GM21447 (cell line): ENCODE results near the gene POLG.

Source experiments
- ATAC-seq: cut with Tn5 transposase; IDR thresholded peaks from one replicate; pipeline ENCODE4 v1.9.1; 2021; ENCODE audit not compliant: unreplicated experiment

POLG gene

GRCh38 chr15:89327113-89327512 lies 7.5 kb downstream of the POLG start:
- no peak for ATAC-seq

DNA sequence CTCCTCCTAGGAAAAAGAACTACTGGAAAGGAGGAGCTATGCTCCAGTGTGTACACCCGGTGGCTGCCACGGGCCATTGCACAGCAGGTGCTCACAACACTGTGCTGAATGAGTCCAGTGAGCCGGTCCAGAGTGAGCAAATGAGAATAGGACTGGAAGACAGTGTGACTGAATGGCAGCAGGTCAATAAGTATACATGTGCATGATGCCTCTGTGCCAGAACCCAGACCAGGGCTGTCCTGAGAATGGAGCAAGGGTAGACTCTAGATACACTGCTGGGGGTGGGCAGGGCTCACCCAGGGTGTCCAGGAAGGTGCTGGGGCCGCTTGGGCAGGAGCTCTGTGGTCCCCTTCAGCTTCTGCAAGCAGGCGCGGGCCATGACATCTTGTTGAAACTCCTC lies 8.3 kb downstream of the POLG start:
- ATAC-seq: no peak

DNA sequence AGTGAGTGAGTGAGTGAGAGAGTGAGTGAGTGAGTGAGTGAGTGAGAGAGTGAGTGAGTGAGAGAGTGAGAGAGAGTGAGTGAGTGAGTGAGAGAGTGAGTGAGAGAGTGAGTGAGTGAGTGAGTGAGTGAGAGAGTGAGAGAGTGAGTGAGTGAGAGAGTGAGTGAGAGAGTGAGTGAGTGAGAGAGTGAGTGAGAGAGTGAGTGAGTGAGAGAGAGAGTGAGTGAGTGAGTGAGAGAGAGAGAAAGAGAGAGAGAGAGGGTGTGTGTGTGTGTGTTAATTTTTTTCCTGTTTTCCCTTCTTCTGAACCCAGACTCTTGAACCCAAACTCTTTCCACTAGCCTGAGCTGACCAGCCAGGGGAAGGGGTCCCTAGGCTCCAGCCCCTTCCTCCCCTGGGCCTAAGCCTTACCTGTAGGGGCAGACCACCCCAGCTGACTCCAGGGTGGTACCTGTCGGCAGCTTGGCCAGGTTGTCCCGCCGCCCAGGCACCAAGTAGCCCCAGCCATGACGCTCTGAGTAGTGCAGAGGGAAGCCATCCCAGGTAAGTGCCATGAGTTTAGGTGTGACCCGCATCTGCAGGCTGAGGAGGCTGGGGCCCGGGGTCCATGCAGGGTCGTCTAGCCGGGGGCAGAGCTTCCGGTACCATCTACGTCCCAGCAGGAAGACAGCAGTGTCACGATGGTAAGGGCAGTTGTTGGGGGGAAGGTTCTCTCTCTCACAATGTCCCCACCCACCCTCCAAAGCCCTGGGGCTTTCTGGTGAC lies 9.4 kb downstream of the POLG start:
- no peak for ATAC-seq

DNA sequence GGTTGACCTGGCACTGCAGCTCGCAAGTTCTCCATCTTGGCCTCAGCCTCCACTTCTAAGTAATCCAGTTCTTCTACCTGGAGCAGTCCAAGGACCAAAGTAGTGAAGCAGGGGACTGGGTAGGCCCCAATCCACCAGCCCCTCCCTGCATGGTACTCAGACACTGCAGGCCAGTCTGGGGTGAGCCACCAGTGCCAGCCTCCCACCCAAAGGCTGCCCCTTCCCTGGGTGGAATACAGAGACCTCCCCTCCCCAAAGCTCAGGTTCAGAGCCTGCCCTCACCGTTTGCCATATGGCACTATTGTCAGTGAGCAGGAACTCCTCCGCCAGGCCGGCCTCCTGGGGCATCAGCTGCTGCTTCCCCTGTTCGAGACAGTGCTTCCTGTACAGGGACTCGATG lies 10.8 kb downstream of the POLG start:
- ATAC-seq: no peak

DNA sequence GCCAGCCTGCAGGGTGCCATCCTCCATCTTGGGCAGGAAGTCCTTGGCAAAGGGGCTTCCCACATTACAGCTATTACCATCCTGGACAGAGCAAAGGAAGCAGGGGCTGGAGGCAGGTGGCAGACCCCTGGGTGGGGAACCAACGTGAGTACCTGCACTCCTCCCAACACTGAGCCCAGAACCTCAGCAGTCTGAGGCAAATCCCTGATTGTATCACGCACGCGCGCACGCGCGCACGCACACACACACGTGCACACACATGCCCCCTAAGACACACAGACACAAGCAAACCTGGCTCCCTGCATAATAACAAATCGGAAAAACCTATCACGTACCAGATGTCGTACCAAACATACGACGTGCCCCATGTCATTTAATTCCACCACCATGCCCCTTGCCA lies 11.8 kb downstream of the POLG start:
- no peak for ATAC-seq

GRCh38 chr15:89321521-89322410 lies 12.9 kb downstream of the POLG start:
- ATAC-seq: no peak

GRCh38 chr15:89320200-89320599 lies 14.4 kb downstream of the POLG start:
- no peak for ATAC-seq

- ATAC-seq: no peak
Observed at GRCh38 chr15:89319678-89320077, 14.9 kb downstream of the POLG start.

DNA sequence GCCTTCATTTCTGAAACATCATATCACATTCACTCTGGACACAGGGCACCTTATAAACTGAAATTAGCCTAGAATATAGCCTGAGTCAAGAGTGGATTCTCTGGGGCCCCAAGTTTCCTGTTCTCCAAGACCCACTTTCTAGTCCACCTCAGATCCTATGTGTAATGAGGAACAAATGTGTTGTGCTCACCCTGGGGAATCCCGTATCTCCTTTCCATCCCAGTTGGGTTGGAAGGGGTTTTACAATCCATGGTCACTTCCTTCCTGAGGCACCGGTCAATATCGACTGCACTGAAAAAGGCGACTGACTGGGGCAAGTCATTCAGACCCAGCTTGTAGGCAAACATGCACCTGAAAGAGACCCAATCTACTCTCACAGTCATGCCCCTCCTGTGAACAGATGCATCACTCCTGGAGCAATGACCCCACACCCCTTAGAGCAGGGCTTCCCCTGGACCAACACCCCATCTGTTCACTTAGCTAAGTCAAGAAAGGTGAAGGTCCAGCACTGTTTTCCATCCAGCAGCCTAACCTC lies 17.4 kb downstream of the POLG start:
- ATAC-seq: no peak

DNA sequence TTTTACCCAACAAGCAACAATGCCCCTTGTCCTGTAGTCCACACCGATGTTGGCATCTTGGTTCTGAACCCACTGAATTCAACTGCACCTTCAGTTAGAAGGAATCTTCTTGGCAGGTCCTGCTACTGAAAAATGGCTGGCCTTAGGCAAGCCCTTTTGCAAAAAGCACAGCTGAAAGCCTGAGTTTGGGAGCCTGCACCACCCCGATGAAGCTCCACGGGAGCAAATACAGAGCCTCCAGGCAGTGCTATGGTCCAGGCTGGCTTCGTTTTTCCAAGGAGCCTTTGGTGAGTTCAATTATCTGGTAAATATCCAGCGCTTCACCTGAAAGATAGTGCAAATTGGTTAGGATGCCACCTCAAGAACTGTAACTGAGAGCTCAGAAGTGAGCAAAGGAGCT lies 18.1 kb downstream of the POLG start:
- no peak for ATAC-seq

- no peak for ATAC-seq
Observed at GRCh38 chr15:89315375-89315929, 19.2 kb downstream of the POLG start.

DNA sequence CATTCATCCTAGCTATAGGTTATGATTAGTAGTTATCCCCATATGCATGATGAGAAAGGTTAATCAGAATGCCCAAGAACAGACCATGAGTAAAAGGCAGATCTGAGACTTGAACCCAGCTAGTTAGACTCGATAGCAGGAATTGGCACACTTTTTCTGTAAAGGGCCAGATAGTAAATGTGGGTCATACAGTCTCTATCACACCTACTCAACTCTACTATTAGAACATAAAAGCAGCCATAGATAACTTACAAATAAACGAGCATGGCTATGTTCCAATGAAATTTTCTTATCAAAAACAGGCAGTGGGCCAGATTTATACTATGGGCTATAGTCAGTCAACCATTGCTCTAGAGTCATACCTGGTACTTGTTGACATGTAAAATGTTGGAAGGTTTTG lies 24.6 kb downstream of the POLG start:
- no peak for ATAC-seq

DNA sequence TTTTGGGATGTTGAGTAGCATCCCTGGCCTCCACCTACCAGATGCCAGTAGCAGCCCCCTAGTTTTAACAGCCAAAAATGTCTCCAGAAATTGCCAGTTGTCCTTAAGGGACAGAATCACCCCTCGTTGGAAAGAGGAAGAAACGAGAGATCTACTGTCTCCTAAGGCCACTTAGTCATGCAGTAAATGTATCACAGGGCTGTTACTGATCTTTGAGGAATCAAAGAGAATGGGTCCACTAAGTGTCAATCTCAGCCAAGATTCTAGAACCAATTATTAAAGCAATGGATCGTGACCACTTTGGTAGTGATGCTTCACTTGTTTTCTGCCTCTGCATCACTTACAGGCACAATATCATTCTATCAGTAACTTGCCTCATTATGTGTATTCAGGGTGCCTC lies 26.4 kb downstream of the POLG start:
- ATAC-seq: no peak

DNA sequence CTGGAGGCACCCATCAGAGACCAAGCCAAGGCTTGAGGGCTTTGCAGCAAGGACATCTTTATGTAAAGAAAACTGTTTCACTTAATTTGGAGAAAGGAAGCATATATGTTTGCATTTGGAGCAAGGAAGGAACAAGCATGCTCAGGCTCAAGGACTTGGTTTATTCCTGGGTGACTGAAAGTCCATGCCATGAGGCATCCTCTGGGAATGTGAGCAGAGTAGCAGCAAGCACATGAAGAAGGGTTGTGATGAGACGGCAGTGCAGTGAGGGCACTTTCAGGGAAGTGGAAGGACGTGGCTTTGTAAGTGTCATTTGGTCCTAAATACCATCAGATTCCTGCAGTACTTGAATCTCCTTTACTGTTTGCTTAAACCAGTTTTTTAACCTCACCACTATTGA lies 26.8 kb downstream of the POLG start:
- no peak for ATAC-seq

DNA sequence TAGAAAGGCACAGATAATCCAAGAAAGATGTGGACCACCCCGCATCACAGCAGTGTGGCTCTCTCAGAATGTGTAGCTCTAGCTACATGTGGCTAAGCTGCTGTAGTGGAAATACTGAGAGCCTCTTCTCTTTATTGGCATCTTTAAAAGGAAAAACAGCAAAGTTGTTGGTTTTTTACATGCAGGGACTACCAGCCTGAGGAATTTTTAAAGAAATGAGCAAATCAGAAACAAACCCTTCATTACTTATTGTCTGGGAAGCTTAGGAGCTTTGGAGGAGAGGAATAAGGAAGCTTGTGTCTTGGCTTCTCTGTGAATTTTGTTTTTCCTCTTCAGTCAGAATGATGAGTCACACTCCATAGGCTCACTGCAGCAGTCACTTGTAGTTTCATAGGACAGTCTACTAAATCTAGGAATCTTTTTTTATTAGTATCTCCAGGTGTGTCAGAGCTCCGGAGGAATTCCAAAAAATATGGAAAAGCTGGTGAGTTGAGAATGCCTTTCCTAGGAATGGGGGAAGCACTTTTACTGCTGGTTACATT lies 27.5 kb downstream of the POLG start:
- no peak for ATAC-seq

DNA sequence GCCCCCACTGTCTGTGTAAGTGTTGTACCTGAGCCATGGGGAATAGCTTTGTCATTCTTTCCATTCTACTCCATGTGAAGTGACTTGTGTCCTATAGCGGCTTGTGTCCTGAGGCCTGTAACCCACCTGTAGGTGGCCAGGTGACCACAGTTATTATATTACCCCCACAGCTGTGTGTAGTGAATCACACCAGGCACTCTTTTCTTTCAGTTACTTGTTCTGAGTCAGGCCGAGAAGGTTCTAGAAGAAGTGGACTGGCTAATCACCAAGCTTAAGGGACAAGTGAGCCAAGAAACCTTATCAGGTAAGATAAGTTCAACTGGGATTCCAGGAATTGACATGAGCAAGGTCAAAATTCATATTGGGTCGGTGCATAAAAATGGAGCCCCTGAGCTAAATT lies 29.2 kb downstream of the POLG start:
- ATAC-seq: no peak

- no peak for ATAC-seq
Observed at GRCh38 chr15:89303986-89304385, 30.6 kb downstream of the POLG start.

DNA sequence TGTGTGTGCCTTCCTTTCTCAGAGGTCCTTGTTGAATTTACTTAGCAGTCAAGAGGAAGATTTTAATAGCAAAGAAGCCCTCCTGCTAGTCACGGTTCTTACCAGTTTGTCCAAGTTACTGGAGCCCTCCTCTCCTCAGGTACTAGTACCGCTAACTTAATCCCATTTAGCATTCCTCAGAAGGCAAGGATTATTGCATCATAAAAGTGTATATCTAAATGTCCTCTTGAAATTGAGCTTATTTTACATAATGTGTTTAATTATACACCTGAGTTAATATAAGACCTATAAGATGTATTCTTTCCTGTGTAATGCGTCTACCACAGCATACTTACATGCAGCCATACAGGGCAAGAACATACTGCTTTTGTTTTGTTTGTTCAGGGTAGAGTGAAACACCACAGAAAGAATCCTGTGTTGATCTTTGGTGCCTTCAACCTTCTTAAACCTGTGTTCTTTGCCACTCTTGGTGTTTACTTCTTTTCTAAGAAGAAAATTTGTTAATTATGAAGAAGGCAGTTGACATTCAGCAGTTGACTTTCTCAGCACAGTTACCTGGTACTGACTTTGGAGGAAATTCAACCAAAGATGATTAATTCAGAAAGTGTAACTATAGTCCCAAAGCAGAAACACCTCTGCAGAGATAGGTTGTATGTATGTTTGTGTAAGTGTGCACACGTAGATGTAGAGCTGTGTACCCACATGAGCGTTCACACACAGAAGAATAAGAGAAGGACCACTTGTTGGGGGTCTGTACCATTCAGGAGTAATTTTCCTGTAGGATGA lies 33.1 kb downstream of the POLG start:
- no peak for ATAC-seq

- ATAC-seq: no peak
Observed at GRCh38 chr15:89299896-89300295, 34.7 kb downstream of the POLG start.

GRCh38 chr15:89293012-89293411 lies 41.6 kb downstream of the POLG start:
- no peak for ATAC-seq
